DMS 273 treated with DMSO at 0.1 percent for 48 hours (cell line): ENCODE measurements around the gene SCFD2.
"Not testable (repeated sequence)": the region's sequence is repeated elsewhere in the genome, so short reads cannot be mapped to it uniquely, and the experiment has no call there.

Source experiments
- DNase-seq: peaks from one replicate; lab custom pipeline; 2025; lab: John Stamatoyannopoulos, UW

The SCFD2 gene

DNA sequence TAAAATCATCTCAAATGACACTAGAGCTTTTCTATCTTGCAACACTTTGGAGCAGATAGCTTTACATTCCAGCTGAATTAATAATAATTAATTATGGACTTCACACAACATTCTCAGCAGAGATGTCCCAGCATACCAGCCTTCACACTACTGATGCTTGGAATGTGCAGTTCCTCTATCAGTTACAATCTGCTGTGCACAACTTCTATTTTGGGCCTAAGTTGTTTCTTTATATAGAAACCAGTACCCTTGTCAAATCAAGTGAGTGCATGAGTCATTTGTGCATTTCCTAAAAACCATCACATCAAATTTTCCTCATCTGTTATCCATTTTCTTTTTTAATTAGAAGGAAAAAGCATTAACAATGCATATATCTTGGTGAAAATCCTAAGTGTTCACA lies 512.5 kb downstream of the SCFD2 start:
- no peak for DNase-seq

DNA sequence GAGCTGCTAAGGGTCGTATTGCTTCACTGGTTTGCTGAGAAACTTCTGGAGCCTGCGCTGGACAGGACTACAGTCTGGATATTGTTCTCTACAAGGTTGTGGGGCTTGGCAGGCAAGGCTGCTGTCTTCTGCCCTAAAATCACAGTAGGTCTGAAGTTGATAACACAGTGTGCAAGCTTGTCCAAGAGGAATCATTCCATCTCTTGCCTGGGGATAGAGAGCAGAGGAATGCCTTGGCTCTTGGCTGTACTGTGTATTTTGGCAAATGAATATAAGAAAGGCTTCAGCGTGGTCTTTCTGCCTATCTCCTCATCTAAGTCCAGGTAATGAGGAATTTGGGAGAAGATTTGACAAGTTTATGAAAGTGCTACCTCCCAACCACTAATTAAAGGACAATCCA lies 513.1 kb downstream of the SCFD2 start:
- DNase-seq, result no peak

DNA sequence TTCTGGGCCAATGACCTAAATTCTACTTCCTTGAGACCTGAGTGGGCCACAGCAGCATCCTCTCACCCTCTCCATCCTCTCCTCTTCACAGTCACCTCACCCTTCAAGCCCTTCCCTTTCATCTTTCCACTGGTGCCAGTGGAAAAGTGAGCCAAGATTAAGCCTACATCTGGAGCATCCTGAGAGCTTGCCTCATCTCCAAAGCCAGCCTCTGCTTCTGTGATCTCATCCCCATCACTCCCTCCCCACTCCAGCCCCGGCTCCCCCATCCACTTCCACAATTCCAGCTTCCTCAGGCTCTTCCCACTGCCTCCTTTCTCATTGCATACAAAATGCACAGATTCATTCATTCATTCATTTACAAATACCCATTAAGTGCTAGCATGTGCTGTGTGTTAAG lies 513.8 kb downstream of the SCFD2 start:
- no peak for DNase-seq

DNA sequence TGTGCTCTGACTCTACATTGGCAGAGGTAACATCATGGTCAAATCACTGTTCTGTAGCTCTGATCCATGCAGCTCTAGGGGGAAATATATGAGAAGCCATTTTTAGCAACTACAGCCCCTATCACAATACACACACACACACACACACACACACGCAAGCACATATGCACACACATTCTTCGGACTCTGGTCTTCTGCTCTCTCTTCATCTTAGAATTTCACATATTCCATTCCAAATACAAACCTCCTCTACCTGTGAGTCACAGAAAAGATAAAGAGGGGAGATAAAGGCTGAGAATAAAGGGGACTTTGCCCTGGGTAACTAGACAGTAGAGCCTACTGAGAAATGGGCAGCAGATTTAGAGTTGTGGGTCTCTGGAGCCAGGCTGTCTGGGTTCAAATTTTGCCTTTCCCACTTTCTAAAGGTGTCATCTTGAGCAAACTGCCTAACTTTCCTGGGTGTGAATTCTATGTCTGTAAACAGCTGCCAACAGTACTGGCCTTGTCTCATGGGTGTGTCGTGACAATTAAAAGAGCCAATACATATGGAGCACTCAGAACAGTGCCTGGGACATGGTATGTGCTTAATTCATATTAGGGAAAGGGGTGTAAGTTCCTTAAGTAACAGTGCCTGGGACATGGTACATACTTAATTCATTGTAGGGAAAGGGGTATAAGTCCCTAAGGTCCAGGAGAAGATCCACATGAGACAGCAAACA lies 515.3 kb downstream of the SCFD2 start:
- DNase-seq, result no peak

DNA sequence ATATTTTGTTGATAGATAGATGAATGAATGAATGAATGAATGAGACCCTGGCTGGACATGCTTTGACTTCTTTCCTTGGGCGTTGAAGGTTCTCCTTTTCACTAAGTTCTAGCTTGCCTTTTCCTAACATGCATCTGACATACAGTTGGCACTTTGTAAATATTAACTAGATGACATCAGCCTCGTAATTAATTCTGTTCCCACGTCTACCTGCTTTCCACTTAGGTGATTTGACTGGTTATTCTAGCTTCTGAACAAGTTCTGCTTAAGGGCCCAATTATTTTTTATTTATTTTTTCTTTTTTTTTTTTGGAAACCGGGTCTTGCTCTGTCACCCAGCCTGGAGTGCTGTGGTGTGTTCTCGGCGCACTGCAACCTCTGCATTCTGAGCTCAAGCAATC lies 517.6 kb downstream of the SCFD2 start:
- no peak for DNase-seq

DNA sequence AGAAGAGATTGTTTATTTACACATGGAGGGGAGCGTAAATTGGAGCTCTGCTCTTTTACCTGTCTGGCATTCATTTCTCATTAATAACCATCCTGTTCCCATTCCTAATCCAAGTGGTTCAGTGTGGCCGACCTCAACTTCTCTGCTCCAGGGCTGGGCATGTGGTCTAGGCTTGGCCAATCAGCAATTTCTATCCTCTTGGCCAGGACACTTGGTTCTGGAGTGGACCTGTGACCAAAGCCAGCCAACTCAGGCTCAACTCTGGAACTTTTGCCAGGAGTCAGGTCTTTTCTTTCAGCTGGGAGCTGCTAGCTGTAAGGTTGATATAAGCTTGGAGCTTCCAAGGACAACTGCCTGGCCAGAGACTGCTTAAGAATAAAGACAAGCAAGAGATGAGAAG lies 519.4 kb downstream of the SCFD2 start:
- no peak for DNase-seq

DNA sequence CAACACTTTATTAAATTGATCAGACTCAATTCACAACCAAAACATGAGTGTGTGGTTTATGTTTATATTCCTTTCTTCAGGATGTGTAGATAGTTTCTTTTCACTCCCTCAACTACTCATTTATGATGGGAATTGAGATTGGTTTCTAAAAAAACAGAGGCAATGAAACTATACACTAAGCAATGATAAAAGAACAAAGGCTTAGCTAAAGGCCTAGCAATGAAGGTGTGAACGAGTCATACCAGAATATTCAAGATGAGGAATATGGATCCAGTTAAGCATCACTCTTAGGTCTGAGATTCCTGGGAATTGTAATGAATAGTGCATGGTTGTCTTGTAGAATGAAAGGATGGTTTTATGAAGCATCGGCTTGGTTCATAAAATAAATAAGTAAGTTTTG lies 521.3 kb downstream of the SCFD2 start:
- no peak for DNase-seq

DNA sequence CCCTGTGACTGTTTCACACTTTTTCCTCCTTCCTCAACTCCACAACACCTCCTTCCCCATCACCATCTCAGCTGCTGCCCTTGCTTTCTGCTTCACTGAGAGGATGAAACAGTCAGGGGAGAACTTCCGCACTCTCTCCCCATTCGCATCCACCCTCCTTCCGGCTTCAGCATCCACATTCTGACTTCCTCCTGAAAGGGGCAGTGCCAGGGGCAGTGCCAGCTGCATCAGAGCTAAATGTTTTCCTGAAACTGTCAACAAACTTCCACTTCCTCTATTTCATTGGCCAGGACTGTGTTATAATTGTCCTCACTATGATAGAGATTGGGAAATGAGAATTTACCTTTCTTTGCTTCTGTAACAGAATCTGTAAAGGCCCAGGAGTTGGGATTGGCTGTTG lies 521.9 kb downstream of the SCFD2 start:
- DNase-seq, result no peak

DNA sequence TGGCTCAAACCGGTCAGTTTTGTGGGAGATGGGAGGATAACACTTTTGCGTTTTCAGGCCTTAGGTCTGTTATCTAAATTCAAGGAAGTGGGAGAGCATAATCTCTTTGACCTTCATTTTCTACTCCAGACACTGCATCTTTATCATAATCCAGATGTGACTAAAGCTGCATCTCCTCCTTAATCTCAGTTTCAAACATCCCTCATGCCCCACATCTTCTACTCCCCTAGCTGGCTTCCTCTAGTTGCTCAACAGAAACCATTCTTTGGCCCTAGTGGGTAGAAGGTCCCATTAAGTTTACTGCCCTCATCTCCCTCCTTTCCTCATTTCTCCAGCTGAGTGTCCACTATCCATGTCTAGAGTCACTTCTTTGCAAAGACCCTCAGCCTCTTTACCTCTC lies 522.5 kb downstream of the SCFD2 start:
- no peak for DNase-seq

DNA sequence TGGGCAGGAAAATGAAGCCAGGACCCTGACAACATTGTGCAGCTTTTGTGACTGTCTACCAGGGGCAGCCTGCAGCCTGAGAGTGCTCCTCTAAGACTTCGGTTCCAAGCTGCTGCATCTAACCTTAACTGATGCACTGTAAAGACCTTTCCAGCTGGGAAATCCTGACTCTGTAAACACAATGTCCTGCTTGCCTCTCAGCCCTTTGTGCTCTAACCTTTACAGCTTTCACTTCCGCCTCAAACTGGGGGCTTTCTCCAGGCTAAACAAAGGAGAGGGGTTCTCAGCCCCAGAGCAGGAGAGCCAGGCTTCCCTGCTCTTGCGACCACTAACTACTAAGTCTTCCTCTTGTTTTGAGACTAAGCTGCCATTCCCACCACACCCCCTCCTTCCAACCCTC lies 523.1 kb downstream of the SCFD2 start:
- no peak for DNase-seq

DNA sequence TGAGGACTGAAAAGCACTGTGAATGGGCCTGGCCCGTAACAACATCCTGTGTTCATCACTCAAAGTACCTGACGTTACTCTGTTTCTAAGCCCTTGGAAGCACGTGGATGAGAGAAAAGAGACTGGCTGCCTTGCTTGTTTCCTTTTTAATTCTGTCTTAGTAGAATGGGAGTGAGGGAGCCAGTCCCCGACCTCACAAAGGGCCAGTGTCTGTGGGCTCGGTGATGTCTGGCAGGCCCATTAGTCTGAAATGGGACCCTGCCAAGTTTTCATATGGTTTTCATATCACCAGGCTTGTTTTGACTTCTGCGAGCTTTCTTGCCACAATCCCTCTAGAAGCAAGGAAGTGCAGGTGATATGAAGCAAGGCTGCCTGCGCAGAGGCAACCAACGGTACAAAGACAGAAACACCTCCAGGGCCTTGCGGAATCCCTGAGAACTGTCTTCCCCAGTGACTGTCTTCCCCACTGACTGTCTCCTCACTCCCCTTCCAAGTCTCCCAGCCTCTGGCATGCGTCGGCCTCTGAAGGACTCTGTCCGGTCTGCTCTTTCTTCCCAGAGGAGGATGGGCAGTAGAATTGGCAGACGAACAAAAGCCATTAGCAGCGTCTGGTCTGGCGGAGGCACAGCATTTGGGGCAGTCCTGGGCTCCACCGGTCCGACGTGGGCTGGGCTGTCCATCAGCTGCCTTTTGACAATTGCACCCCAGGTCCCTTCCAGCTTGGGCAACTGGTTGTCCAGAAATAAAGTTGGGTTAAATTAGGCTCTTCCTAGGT lies 524.0 kb downstream of the SCFD2 start:
- DNase-seq, result no peak

DNA sequence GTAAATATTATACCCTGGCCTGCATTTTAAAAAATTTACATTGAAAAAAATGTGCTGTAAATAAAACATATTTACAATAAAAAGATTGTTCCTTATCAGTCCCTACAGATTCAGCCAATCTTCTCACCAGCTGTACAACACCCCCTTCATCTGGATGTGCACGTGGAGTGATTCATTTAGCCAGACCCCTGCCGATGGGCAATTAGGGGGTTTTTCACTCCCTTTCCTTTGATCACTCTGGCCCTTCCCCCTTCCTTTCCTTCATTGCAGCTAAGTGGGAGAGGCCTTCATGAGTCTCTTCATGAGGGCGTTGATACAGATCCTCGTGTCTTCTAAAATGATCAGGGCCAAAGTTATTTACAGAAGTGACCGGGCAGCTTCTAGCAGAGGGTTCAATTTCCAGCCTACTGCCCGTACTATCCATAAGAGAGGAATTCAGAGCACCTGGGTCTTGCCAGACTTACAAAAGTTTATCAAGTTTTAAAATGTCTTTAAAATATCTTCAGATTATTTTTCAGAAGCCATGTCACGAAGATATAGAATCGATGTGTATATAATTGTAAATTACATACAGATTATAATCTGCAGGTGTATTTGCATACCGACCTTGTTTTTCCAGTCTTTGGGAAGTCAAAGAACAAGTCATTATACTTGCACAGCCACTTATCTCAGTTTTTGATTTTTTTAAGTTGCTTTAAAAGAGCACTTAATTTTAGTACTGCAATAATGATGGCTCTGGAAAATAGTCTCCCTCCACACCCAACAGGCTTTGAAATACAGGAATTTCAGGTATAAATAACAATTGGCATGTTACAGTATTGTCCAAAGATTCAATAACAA lies 525.1 kb downstream of the SCFD2 start:
- no peak for DNase-seq

DNA sequence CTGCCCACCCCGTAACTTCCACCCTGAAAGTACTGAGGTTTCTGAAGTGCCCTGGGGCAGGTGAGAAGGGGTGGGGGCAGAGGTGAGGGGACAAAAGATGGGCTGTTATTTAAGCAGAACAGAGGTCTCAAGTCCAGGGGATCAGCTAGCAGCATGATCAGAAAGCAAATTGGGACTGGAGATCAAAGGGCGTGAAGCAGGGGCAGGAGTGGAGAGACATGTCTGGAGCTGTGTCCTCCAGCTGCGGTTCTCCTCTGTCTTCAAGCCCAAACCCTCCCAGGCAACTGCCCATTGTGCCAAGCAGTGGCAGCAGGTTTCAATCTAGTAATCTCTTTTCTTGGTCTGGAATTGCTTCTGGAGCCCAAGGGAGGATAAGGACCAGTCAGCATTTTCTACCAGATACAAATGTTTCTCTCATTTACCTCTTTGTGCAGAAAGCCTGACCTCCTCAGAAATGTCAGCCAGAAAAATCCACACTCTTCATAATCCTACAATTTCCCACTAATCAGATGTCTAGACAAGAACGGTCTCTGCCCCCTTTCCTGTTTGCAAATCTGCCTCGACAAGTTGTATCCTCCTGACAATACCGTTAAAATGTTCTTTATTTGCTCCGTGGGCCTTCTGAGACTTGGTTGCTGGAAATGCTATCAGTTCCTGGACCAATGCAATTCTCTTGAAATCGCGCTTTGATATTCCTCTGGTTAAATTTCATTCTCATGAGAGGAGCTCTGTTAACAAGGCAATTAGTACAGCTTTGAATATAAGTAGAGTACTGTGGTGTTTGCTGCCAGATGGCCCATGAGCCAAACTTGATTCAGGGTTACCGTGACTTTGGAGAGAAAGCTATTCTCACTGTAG lies 526.9 kb downstream of the SCFD2 start:
- peak; percentile 75 for DNase-seq

DNA sequence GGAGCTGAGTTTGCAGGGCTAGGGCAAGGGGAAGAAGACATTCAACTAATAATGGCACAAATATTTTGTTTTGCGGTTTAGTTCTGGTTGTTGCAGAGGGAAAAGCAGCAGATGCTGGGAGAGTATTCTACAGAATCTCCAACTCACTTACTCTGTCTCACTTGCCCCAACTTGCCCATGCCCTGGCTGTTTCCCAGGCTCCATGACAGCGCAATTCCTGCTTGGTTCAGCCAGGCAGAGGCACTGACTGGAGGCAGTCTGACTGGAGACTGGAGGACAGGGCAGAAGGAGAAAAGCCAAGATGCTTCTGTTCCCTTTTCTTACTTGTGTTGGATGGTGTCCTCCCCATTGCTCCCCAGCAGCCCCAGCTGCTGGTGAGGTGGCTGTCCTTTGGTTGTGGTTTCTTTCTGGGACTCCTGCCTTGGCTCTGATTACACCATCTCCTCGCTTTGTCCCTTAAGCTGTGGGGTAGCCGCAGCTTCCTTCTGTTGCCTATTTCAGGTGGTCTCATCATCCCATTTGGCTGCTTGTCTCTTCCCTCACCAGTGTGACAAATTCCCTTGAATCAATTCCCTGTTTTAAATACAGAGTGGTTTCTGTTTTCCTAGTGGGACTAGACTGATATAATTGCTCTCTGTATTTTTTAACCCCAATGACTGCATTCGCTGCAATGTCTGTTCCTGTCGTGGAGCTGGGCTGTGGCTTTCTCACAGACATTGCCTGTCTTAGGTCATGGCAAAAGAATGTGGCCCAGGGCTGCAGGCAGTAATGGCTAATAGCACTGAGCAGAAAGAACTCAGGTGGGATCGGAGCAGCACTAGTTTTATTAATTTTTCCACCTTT lies 527.9 kb downstream of the SCFD2 start:
- DNase-seq, result peak; percentile 65

DNA sequence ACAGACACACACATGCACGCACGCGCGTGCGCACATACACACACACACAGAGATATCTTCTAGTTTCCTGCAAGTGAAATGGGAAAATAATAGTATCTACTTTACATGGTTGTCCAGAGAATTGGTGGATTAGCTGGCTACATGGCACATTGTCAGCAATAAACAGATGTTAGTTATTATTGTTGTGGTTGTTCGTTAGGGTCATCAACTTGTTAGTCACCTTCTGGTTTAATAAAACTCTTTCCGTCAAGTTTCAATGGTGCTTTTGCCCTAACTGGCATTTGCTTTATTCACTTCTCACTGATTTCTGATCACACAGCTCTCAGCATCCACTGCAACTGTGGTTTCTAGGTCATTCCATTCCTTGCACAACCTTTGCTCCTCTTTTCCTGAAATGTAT lies 529.2 kb downstream of the SCFD2 start:
- no peak for DNase-seq

DNA sequence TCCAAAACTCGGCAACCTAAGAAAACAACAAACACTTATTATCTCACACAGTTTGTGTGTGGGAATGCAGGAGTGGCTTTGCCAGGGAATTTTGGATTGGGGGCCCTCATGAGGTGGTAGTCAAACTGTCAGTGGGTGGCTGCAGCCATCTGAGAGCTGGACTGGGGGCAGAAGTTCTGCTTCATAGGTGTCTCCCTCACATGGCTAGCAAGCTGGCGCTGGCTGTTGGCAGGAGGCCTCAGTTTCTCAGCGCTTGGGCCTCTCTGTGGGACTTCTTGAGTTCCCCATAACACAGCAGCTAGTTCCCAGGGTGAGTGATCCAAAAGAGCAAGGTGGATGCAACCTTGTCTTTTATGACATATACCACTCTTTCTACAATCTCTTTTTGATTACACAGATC lies 529.7 kb downstream of the SCFD2 start:
- DNase-seq, result no peak

DNA sequence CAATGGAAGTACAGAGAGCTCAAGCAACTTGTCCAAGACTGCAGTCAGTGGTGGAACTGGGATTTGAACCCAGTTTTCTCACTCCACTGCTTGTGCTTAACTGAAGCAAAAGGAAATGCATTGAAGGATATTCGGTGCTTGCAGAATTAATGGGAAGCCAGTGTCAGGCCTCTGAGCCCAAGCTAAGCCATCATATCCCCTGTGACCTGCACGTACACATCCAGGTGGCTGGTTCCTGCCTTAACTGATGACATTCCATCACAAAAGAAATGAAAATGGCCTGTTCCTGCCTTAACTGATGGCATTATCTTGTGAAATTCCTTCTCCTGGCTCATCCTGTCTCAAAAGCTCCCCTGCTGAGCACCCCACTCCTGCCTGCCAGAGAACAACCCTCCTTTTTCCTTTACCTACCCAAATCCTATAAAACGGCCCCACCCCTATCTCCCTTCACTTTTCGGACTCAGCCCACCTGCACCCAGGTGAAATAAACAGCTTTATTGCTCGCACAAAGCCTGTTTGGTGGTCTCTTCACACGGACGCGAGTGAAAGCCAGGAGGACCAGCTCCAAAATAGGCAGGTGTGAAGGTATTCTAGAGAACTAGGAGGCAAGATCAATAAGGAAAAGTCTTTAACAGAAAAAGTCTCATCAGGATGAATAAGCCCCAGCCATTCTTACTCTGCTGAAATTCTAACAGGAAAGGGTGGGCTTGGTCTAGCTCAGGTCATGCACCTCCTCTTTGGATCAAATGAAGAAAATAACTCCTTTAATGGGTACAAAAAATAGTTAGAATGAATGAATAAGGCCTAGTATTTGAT lies 531.0 kb downstream of the SCFD2 start:
- DNase-seq, result not testable (repeated sequence)

DNA sequence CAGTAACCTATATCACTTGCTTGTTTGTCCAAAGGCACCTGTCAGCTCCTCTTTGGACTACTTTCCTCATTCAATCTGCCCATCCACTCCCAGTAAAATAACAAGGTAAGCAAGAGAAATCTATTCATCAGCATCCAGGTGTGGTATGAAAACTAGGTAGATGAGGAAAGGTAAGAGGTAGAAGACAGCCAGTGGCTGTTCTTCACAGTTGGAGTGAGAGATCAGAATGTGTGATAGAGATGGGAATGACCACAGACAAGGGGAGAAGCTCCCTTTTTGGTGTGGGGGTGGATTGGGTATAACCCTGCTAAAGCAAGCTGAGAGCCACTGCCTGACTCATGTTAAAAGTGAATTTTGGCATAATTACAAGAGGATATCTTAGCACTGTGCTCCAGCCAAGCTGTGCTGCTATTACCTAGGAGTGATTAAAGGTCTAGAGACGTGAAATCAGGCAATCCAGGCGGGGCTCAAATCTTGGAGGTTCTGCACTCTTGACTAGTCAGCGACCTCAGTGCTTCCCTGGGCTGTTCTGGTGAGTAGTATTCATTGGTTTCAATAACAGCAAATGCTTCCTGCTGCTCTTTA lies 531.8 kb downstream of the SCFD2 start:
- no peak for DNase-seq

DNA sequence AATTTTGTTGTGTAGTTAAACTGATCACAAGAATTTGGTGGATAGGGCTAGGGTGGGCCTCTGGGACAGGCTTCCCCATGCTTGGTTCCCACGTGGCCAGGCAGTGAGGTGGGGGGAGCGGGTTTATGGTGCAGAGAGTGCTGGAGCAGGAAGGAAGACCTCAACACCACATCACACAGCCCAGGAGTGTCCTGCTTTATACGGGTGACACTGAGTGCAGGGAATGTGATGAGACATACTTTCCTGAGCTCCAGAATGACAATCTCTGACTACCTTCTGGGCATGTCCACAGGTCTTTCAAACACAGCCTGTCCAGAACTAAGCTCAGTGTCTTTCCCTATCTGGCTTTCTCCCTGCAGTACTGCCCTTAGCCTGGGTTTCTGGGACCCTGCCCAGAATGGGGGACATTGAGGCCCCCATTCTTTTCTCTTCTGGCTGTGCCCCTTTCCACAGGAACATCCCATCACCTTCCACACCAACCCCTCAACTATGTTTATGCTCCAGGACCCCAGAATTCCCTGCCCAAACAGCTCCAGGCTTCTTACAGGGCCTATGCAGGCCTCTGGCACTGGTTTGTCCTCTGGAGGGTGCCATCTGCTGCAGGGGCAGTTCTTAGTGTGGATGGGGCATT lies 540.3 kb downstream of the SCFD2 start:
- DNase-seq, result no peak
